ENCODE measurements around the gene GNAZ.

Gene GNAZ

GRCh38 chr22:23069502-23070357, 589 bp upstream of the GNAZ start:
- peak; percentile 33 for DNase-seq (ENCODE audit: low read depth)
- H3K4me3 ChIP-seq (ENCODE audit: low read depth, low read length), result peak overlapping the region; percentile 49
- TF ChIP-seq CTCF (IDR thresholded peaks at IDR 0.05; ENCODE audit: low read depth, low read length, missing control alignments), result no peak

GRCh38 chr22:23071230-23072076, 1.1 kb downstream of the GNAZ start:
- no peak for TF ChIP-seq CTCF (IDR thresholded peaks at IDR 0.05; ENCODE audit: low read depth, low read length, missing control alignments)
- no peak overlapping the region for H3K4me3 ChIP-seq (ENCODE audit: low read depth, low read length)
- no peak for DNase-seq (ENCODE audit: low read depth)

GRCh38 chr22:23072077-23072910, 2.0 kb downstream of the GNAZ start:
- H3K4me3 ChIP-seq (ENCODE audit: low read depth, low read length), result no peak overlapping the region
- no peak for TF ChIP-seq CTCF (IDR thresholded peaks at IDR 0.05; ENCODE audit: low read depth, low read length, missing control alignments)
- DNase-seq (ENCODE audit: low read depth), result no peak

GRCh38 chr22:23072911-23073491, 2.7 kb downstream of the GNAZ start:
- H3K4me3 ChIP-seq (ENCODE audit: low read depth, low read length), result no peak overlapping the region
- TF ChIP-seq CTCF (IDR thresholded peaks at IDR 0.05; ENCODE audit: low read depth, low read length, missing control alignments), result no peak
- DNase-seq (ENCODE audit: low read depth), result no peak

GRCh38 chr22:23073526-23074229, 3.4 kb downstream of the GNAZ start:
- no peak for TF ChIP-seq CTCF (IDR thresholded peaks at IDR 0.05; ENCODE audit: low read depth, low read length, missing control alignments)
- DNase-seq (ENCODE audit: low read depth), result no peak
- no peak overlapping the region for H3K4me3 ChIP-seq (ENCODE audit: low read depth, low read length)

- H3K4me3 ChIP-seq (ENCODE audit: low read depth, low read length), result no peak overlapping the region
- DNase-seq (ENCODE audit: low read depth), result no peak
- no peak for TF ChIP-seq CTCF (IDR thresholded peaks at IDR 0.05; ENCODE audit: low read depth, low read length, missing control alignments)
Measured at GRCh38 chr22:23074451-23074850, 4.1 kb downstream of the GNAZ start.

Measured in GM12864 (cell line).